Measurements from ENCODE around the gene ME1.
"Not testable (repeated sequence)": the region's sequence is repeated elsewhere in the genome, so short reads cannot be mapped to it uniquely, and the experiment has no call there.

Gene ME1

GRCh38 chr6:83352424-83353061, 78.3 kb downstream of the ME1 start:
- DNase-seq (ENCODE audit: low read depth) = no peak

GRCh38 chr6:83343121-83343520, 87.7 kb downstream of the ME1 start:
- no peak for DNase-seq (ENCODE audit: low read depth)

- no peak for DNase-seq (ENCODE audit: low read depth)
Measured at GRCh38 chr6:83341765-83342164, 89.1 kb downstream of the ME1 start.

GRCh38 chr6:83333916-83334315, 96.9 kb downstream of the ME1 start:
- not testable (repeated sequence) for DNase-seq (ENCODE audit: low read depth)

GRCh38 chr6:83333500-83333899, 97.4 kb downstream of the ME1 start:
- DNase-seq (ENCODE audit: low read depth) = no peak

- no peak for DNase-seq (ENCODE audit: low read depth)
Measured at GRCh38 chr6:83314693-83315092, 116.2 kb downstream of the ME1 start.

- no peak for DNase-seq (ENCODE audit: low read depth)
Measured at GRCh38 chr6:83313882-83314281, 117.0 kb downstream of the ME1 start.

GRCh38 chr6:83311231-83311630, 119.6 kb downstream of the ME1 start:
- peak; percentile 12 for DNase-seq (ENCODE audit: low read depth)

GRCh38 chr6:83310046-83310445, 120.8 kb downstream of the ME1 start:
- DNase-seq (ENCODE audit: low read depth) = peak; percentile 11

GRCh38 chr6:83309344-83309743, 121.5 kb downstream of the ME1 start:
- DNase-seq (ENCODE audit: low read depth) = no peak

- DNase-seq (ENCODE audit: low read depth) = no peak
Measured at GRCh38 chr6:83308833-83309232, 122.0 kb downstream of the ME1 start.

GRCh38 chr6:83307849-83308248, 123.0 kb downstream of the ME1 start:
- DNase-seq (ENCODE audit: low read depth) = no peak

GRCh38 chr6:83303426-83303825, 127.4 kb downstream of the ME1 start:
- no peak for DNase-seq (ENCODE audit: low read depth)

GRCh38 chr6:83294676-83295075, 136.2 kb downstream of the ME1 start:
- no peak for DNase-seq (ENCODE audit: low read depth)

- DNase-seq (ENCODE audit: low read depth) = no peak
Measured at GRCh38 chr6:83292900-83293843, 137.7 kb downstream of the ME1 start.

GRCh38 chr6:83287298-83287697, 143.6 kb downstream of the ME1 start:
- not testable (repeated sequence) for DNase-seq (ENCODE audit: low read depth)

- no peak for DNase-seq (ENCODE audit: low read depth)
Measured at GRCh38 chr6:83285917-83286316, 144.9 kb downstream of the ME1 start.

GRCh38 chr6:83273596-83273995, 157.3 kb downstream of the ME1 start:
- peak; percentile 85 for DNase-seq (ENCODE audit: low read depth)

GRCh38 chr6:83270971-83271719, 159.7 kb downstream of the ME1 start:
- DNase-seq (ENCODE audit: low read depth) = peak; percentile 95

GRCh38 chr6:83265384-83265783, 165.5 kb downstream of the ME1 start:
- peak; percentile 80 for DNase-seq (ENCODE audit: low read depth)

- DNase-seq (ENCODE audit: low read depth) = no peak
Measured at GRCh38 chr6:83260577-83260976, 170.3 kb downstream of the ME1 start.

GRCh38 chr6:83258517-83258916, 172.3 kb downstream of the ME1 start:
- peak; percentile 25 for DNase-seq (ENCODE audit: low read depth)

- DNase-seq (ENCODE audit: low read depth) = no peak
Measured at GRCh38 chr6:83257791-83258190, 173.1 kb downstream of the ME1 start.

All from iris pigment epithelial cell (primary cell).